Prostate gland (tissue), 2 donors: Measurements from ENCODE around the gene HMGB2. TPM values are rescaled to one million over a fixed set of nuclear protein-coding genes. Genes with fewer than 3 reads are reported as not detected.
A peak's percentile ranks its signal among the peaks of the same experiment; 100 is the strongest.

Experiments
- DNase-seq: peaks from one replicate; pipeline ENCODE4 v3.0.0-alpha.2; 2019; ENCODE audit warnings: low spot score
- H3K27ac ChIP-seq, 2 donors: fragments of 200-600 bp; sonication (generic); 2 replicates each; pipeline ENCODE4 v1.5.1; 2017 to 2019
- H3K27me3 ChIP-seq: fragments of 200-600 bp; sonication (generic); replicated peaks from 2 replicates; pipeline ENCODE4 v1.5.1; 2019; ENCODE audit not compliant: insufficient read depth
- H3K36me3 ChIP-seq, 2 donors: fragments of 200-600 bp; sonication (generic); 1 replicate in 1 of 2; 2 replicates in 1 of 2; pipeline versions ENCODE4 v1.5.1 to v1.8.1; 2017 to 2019
- H3K4me1 ChIP-seq: fragments of 200-600 bp; sonication (generic); replicated peaks from 2 replicates; pipeline ENCODE4 v1.5.1; 2019
- H3K4me3 ChIP-seq, 2 donors: fragments of 200-600 bp; sonication (generic); 2 replicates each; pipeline ENCODE4 v1.5.1; 2017 to 2019
- H3K9me3 ChIP-seq: fragments of 200-600 bp; sonication (generic); 2 replicates; pipeline ENCODE4 v1.5.1; 2017
- POLR2A ChIP-seq: fragments of 450-650 bp; IDR thresholded peaks from one replicate; pipeline ENCODE4 v1.6.1; 2016; ENCODE audit warnings: antibody characterized with exemption, mild to moderate bottlenecking
- POLR2AphosphoS5 ChIP-seq: sonication (generic); formaldehyde crosslinking; IDR thresholded peaks from one replicate; pipeline ENCODE4 v1.6.1; 2017; ENCODE audit warnings: antibody characterized with exemption
- WGBS: methylation state at CpG from one replicate; pipeline ENCODE4 v1.1.5; 2018; 5-methylcytosine and 5-hydroxymethylcytosine counted together
- intact Hi-C: fragments of 100-400 bp; cut with DNase I; formaldehyde crosslinking; loops from one replicate; pipeline ENCODE4 v1.14.2; 2022
- total RNA-seq, 2 donors: library from RNA; depleted of rRNA; stranded (reverse); fragments of >200 nt; gene quantifications; one replicate each; pipeline ENCODE4 v1.1.0, GENCODE V29; 2016
- TF ChIP-seq, protein P1 (sequence below), 4 experiments: fragments of 200-600 bp in 2 of 4; fragments of 450-650 bp in 2 of 4; sonication (generic) in 2 of 4; IDR thresholded peaks; 1 replicate in 3 of 4; 2 replicates in 1 of 4; pipeline ENCODE4 v1.5.1; 2016 to 2019; ENCODE audit warnings: antibody characterized with exemption in 4 of 4, mild to moderate bottlenecking in 2 of 4, moderate library complexity in 2 of 4

Gene HMGB2
- total RNA-seq, 2 donors from 2014 or later = 32.2 to 38.0 TPM

DNA sequence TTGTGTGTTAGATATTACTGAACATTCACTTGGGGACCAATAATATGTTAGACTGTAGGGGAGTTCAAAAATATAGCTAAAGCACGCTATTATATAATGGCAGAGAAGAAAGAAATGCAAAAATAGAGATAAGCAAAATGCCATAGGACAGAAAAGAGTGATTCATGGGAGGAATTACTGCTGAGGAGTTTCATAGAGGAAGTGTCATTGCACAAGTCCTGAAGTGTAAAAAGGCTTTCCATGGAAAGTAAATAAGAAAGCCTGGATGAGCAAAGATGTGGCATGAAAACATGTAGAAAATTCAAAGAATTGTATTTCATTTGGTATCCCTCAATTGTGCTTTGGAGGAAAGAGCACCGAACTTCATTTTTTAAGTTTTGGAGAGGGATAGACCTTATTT, 14.5 kb downstream of the HMGB2 start:
- intact Hi-C loops = loop anchor here (2.0 to 10.0 kb wide), 2 partner anchors 97 to 175 kb away; no protein-coding TSS in a partner anchor
- Histone ChIP-seq H3K27me3 (no peaks in the 10 kb centered on the region), H3K27ac (no peak overlapping the region), H3K9me3 (no peaks in the 10 kb centered on the region), H3K36me3 (no peaks in the 10 kb centered on the region), H3K4me1 (no peaks in the 10 kb centered on the region), H3K4me3 (no peak overlapping the region)
- WGBS = 77% methylated on average over 2 of the region's 2 CpGs
- TF ChIP-seq POLR2AphosphoS5 (no peak), POLR2A (no peak)
- TF ChIP-seq, protein P1, sequence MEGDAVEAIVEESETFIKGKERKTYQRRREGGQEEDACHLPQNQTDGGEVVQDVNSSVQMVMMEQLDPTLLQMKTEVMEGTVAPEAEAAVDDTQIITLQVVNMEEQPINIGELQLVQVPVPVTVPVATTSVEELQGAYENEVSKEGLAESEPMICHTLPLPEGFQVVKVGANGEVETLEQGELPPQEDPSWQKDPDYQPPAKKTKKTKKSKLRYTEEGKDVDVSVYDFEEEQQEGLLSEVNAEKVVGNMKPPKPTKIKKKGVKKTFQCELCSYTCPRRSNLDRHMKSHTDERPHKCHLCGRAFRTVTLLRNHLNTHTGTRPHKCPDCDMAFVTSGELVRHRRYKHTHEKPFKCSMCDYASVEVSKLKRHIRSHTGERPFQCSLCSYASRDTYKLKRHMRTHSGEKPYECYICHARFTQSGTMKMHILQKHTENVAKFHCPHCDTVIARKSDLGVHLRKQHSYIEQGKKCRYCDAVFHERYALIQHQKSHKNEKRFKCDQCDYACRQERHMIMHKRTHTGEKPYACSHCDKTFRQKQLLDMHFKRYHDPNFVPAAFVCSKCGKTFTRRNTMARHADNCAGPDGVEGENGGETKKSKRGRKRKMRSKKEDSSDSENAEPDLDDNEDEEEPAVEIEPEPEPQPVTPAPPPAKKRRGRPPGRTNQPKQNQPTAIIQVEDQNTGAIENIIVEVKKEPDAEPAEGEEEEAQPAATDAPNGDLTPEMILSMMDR (IDR thresholded peaks at IDR 0.05) = no peak
- DNase-seq = no peak

DNA sequence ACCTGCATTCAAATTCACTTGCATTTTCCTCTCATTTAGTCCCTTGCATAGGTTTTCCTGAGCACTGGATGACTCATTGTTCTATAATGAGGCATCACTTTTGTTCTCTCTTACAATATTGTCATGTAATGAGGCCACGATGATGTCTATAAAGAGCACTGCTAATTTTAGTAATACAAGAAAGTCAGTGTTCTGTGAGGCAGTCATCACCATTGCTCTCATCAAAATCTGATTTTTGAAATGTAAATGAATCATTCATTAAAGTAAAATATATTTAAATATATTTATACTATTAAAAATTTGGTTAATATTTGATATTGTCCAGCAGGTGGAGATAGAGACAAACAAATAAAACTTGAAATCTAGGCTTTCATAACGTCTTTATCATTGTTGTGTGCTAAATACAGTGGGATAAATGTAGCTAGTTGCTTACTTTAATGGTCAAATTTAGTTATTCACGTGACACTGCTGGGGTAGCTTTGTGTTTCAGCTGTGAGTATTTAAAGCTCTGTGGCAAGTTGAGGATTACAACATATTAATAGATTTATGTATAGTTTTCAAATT, 15.4 kb downstream of the HMGB2 start:
- no peak for DNase-seq
- Histone ChIP-seq H3K4me1 (no peaks in the 10 kb centered on the region), H3K36me3 (no peaks in the 10 kb centered on the region), H3K27me3 (no peaks in the 10 kb centered on the region), H3K9me3 (no peaks in the 10 kb centered on the region), H3K27ac (no peak overlapping the region), H3K4me3 (no peak overlapping the region)
- 16% methylated on average over 3 of the region's 3 CpGs for WGBS
- intact Hi-C loops = loop anchor here (2.0 kb wide), 1 partner anchor 98 kb away; no protein-coding TSS in a partner anchor
- TF ChIP-seq POLR2A = no peak
- TF ChIP-seq, protein P1 (IDR thresholded peaks at IDR 0.05) = peak; percentile 16 to 56 (median 40)

DNA sequence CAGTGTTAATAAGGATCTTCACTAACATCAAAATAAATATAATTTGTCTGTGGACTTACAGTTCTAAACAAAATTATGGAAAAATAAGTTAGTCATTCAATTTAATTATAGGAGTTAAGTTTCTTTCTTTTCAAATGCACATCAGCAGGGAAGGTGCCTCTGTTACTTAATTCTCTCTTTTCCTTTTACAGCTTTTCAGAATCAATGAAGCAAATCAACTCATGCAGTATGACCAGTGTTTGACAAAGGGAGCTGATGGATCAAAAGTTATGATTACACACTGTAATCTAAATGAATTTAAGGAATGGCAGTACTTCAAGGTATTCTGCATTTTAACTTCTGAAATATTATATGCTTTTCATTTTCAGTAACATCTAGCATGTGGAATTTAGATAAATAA, 15.9 kb downstream of the HMGB2 start:
- no peak overlapping the region for H3K27ac ChIP-seq
- no peaks in the 10 kb centered on the region for H3K4me1 ChIP-seq
- intact Hi-C loops = loop anchor here (2.0 kb wide), 1 partner anchor 99 kb away; no protein-coding TSS in a partner anchor
- TF ChIP-seq POLR2A (no peak), POLR2AphosphoS5 (no peak)
- TF ChIP-seq, protein P1 (IDR thresholded peaks at IDR 0.05) = no peak
- no peak for DNase-seq
- H3K4me3 ChIP-seq = no peak overlapping the region
- no peaks in the 10 kb centered on the region for H3K27me3 ChIP-seq
- no peaks in the 10 kb centered on the region for H3K9me3 ChIP-seq
- H3K36me3 ChIP-seq = no peaks in the 10 kb centered on the region

DNA sequence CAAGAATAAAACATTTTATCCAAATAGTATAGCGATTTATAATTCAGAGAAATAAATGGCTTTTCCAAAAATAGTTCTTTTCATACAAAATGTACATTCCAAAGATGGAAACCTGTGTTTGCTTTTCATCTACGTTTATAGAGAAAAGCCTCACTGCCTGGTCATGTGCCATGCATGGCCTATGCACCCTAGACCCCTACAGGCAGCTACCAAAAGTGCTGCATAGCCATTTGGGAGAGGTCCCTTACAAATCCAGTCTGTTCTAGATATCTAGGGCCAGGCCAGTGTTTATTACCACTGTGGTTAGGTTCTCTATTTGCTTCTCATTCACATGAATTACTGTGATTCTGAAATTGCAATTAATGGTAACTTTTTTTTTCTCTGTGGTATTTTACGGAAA, 17.2 kb downstream of the HMGB2 start:
- Histone ChIP-seq H3K4me3 (no peak overlapping the region), H3K4me1 (no peaks in the 10 kb centered on the region), H3K9me3 (no peaks in the 10 kb centered on the region), H3K36me3 (no peaks in the 10 kb centered on the region), H3K27ac (no peak overlapping the region), H3K27me3 (no peaks in the 10 kb centered on the region)
- no peak for DNase-seq
- 84% methylated on average over 3 of the region's 3 CpGs for WGBS
- intact Hi-C loops = no loop called here
- TF ChIP-seq POLR2AphosphoS5 (no peak), POLR2A (no peak)
- TF ChIP-seq, protein P1 (IDR thresholded peaks at IDR 0.05) = no peak

DNA sequence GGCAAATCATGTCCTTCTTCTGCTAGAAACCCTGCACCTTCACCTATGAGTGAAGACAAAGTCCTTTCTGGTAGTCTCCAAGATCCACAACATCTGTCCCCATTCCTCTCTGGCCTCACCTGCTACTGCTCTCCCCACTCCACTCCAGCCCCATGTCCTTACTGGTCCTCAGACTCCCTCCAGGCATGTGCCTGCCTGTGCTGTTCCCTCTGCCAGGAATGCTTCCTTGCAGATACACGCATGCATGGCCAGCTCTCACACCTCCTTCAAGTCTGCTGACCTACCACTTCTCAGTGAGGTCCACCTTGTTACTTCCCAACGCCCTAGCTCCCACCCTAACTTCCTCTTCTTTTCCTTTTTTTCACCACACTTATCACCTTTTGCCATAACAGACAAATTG, 18.1 kb downstream of the HMGB2 start:
- WGBS = 54% methylated on average over 2 of the region's 2 CpGs
- Histone ChIP-seq H3K4me3 (no peak overlapping the region), H3K36me3 (no peaks in the 10 kb centered on the region), H3K27ac (no peak overlapping the region), H3K27me3 (no peaks in the 10 kb centered on the region), H3K4me1 (no peaks in the 10 kb centered on the region), H3K9me3 (no peaks in the 10 kb centered on the region)
- intact Hi-C loops = no loop called here
- TF ChIP-seq POLR2AphosphoS5 (no peak), POLR2A (no peak)
- TF ChIP-seq, protein P1 (IDR thresholded peaks at IDR 0.05) = no peak
- DNase-seq = no peak
